ENCODE measurements around the gene OPHN1. TPM values are rescaled to one million over a fixed set of nuclear protein-coding genes. Genes with fewer than 3 reads are reported as not detected.

OPHN1 gene
- total RNA-seq, 1 donor from 2014 or later: 7.8 TPM

- H3K27me3 Mint-ChIP-seq (ENCODE audit: unreplicated experiment): no peaks in the 10 kb centered on the region
- H3K4me3 Mint-ChIP-seq (ENCODE audit: unreplicated experiment): no peak overlapping the region
- H3K4me1 Mint-ChIP-seq (ENCODE audit: low read depth, unreplicated experiment): no peaks in the 10 kb centered on the region
- no peak overlapping the region for H3K27ac Mint-ChIP-seq (ENCODE audit: unreplicated experiment)
- DNase-seq: no peak
- no peaks in the 10 kb centered on the region for H3K36me3 Mint-ChIP-seq (ENCODE audit: unreplicated experiment)
- no peak for TF ChIP-seq CTCF (IDR thresholded peaks at IDR 0.05; ENCODE audit: partially characterized antibody, unreplicated experiment)
- H3K9me3 Mint-ChIP-seq (ENCODE audit: unreplicated experiment): no peaks in the 10 kb centered on the region
Measured at GRCh38 chrX:68462197-68462596, 28.9 kb upstream of the OPHN1 start.

- TF ChIP-seq CTCF (IDR thresholded peaks at IDR 0.05; ENCODE audit: partially characterized antibody, unreplicated experiment): no peak
- Mint-ChIP-seq H3K4me1 (ENCODE audit: low read depth, unreplicated experiment) (no peaks in the 10 kb centered on the region), H3K36me3 (ENCODE audit: unreplicated experiment) (no peaks in the 10 kb centered on the region), H3K27ac (ENCODE audit: unreplicated experiment) (no peak overlapping the region), H3K4me3 (ENCODE audit: unreplicated experiment) (no peak overlapping the region), H3K27me3 (ENCODE audit: unreplicated experiment) (no peaks in the 10 kb centered on the region), H3K9me3 (ENCODE audit: unreplicated experiment) (no peaks in the 10 kb centered on the region)
- DNase-seq: no peak
Measured at GRCh38 chrX:68461576-68461975, 28.3 kb upstream of the OPHN1 start.

DNA sequence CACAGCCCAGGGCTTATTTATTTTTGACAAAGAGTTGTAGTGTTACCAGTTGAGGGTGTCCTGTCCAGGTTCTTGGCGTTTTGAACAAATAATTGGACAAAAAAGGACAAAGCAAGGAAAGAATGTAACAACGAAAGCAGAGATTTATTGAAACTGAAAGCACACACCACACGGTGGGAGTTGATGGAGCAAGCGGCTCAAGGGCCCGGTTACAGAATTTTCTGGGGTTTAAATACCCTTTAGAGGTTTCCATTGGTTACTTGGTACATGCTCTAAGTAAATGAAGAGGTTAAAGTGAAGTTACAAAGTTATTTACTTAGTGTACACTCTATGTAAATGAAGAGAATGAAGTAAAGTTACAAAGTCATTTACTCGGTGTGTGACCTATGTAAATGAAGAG lies 27.8 kb upstream of the OPHN1 start:
- TF ChIP-seq CTCF (IDR thresholded peaks at IDR 0.05; ENCODE audit: partially characterized antibody, unreplicated experiment): no peak
- no peaks in the 10 kb centered on the region for H3K4me1 Mint-ChIP-seq (ENCODE audit: low read depth, unreplicated experiment)
- H3K36me3 Mint-ChIP-seq (ENCODE audit: unreplicated experiment): no peaks in the 10 kb centered on the region
- H3K9me3 Mint-ChIP-seq (ENCODE audit: unreplicated experiment): no peaks in the 10 kb centered on the region
- H3K27me3 Mint-ChIP-seq (ENCODE audit: unreplicated experiment): no peaks in the 10 kb centered on the region
- no peak overlapping the region for H3K4me3 Mint-ChIP-seq (ENCODE audit: unreplicated experiment)
- no peak overlapping the region for H3K27ac Mint-ChIP-seq (ENCODE audit: unreplicated experiment)
- DNase-seq: no peak

- no peak for DNase-seq
- Mint-ChIP-seq H3K9me3 (ENCODE audit: unreplicated experiment) (no peaks in the 10 kb centered on the region), H3K27me3 (ENCODE audit: unreplicated experiment) (no peaks in the 10 kb centered on the region), H3K27ac (ENCODE audit: unreplicated experiment) (no peak overlapping the region), H3K4me1 (ENCODE audit: low read depth, unreplicated experiment) (no peaks in the 10 kb centered on the region), H3K36me3 (ENCODE audit: unreplicated experiment) (no peaks in the 10 kb centered on the region), H3K4me3 (ENCODE audit: unreplicated experiment) (no peak overlapping the region)
- TF ChIP-seq CTCF (IDR thresholded peaks at IDR 0.05; ENCODE audit: partially characterized antibody, unreplicated experiment): no peak
Measured at GRCh38 chrX:68455151-68455510, 21.8 kb upstream of the OPHN1 start.

DNA sequence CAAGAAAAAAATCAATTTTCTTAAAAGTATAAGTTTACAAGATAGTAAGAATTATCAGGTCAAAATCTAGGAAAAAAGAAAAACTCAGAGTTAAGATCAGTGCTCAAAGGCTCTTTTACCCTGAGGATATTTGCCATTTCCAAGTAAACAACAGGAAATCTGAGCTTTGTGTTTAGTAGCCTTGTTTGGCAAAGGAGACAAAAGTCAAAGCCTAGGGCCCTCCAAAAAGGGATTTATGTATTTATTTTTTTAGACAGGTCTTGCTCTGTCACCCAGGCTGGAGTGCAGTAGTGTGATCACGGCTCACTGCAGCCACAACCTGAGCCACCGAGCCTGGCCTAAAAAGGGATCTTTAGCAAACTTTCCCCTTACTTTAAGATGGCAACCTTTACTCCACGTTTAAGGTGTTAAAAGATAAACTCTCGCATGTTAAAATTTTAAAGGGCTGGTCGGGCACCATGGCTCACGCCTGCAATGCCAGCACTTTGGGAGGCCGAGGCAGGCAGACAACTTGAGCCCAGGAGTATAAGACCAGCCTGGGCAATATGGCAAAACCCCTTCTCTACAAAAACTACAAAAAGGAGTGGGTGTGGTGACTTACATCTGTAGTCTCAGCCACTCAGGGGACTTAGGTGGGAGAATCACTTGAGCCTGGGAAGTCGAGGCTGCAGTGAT lies 21.3 kb upstream of the OPHN1 start:
- Mint-ChIP-seq H3K36me3 (ENCODE audit: unreplicated experiment) (no peaks in the 10 kb centered on the region), H3K27ac (ENCODE audit: unreplicated experiment) (no peak overlapping the region), H3K27me3 (ENCODE audit: unreplicated experiment) (no peaks in the 10 kb centered on the region), H3K4me3 (ENCODE audit: unreplicated experiment) (no peak overlapping the region), H3K4me1 (ENCODE audit: low read depth, unreplicated experiment) (no peaks in the 10 kb centered on the region), H3K9me3 (ENCODE audit: unreplicated experiment) (no peaks in the 10 kb centered on the region)
- no peak for TF ChIP-seq CTCF (IDR thresholded peaks at IDR 0.05; ENCODE audit: partially characterized antibody, unreplicated experiment)
- no peak for DNase-seq
